HepG2 (cell line): ENCODE data around the gene ALDH3A2. TPM values are rescaled to one million over a fixed set of nuclear protein-coding genes. Genes with fewer than 3 reads are reported as not detected.
A peak's percentile ranks its signal among the peaks of the same experiment; 100 is the strongest.

Source experiments
- BORCS8-MEF2B ChIP-seq: sonication (generic); formaldehyde crosslinking; IDR thresholded peaks from 2 replicates; pipeline ENCODE4 v1.8.0; 2022; ENCODE audit warnings: mild to moderate bottlenecking, missing genetic modification reagents
- CCDC6 ChIP-seq: sonication (generic); formaldehyde crosslinking; IDR thresholded peaks from 2 replicates; pipeline ENCODE4 v1.8.1; 2022; ENCODE audit warnings: mild to moderate bottlenecking, missing genetic modification reagents, moderate library complexity
- DR1 ChIP-seq: sonication (generic); formaldehyde crosslinking; IDR thresholded peaks from 2 replicates; pipeline ENCODE4 v1.8.0; 2021; ENCODE audit warnings: mild to moderate bottlenecking, missing genetic modification reagents, inconsistent platforms
- FLYWCH1 ChIP-seq: sonication (generic); formaldehyde crosslinking; IDR thresholded peaks from 2 replicates; pipeline ENCODE4 v1.8.1; 2023; ENCODE audit warnings: mild to moderate bottlenecking, missing genetic modification reagents
- GATAD1 ChIP-seq: IDR thresholded peaks from 2 replicates; pipeline ENCODE4 v1.6.1; 2016; ENCODE audit warnings: missing genetic modification reagents, missing compliant biosample characterization
- GPN1 ChIP-seq: sonication (generic); formaldehyde crosslinking; IDR thresholded peaks from 2 replicates; pipeline ENCODE4 v1.5.1; 2020; ENCODE audit warnings: missing genetic modification reagents, borderline replicate concordance
- HOXA9 ChIP-seq: sonication (generic); formaldehyde crosslinking; IDR thresholded peaks from 2 replicates; pipeline ENCODE4 v1.8.1; 2022; ENCODE audit warnings: missing genetic modification reagents, mild to moderate bottlenecking, moderate library complexity, borderline replicate concordance
- PHF5A ChIP-seq: IDR thresholded peaks from one replicate; pipeline ENCODE4 v1.6.1; 2018; ENCODE audit warnings: low read depth, missing genetic modification reagents; ENCODE audit not compliant: unreplicated experiment
- POGZ ChIP-seq: sonication (generic); formaldehyde crosslinking; IDR thresholded peaks from 2 replicates; pipeline ENCODE4 v1.4.0; 2020; ENCODE audit warnings: mild to moderate bottlenecking, missing genetic modification reagents
- SNAI1 ChIP-seq: sonication (generic); formaldehyde crosslinking; IDR thresholded peaks from 2 replicates; pipeline ENCODE4 v1.5.0; 2020; ENCODE audit warnings: mild to moderate bottlenecking, missing genetic modification reagents, borderline replicate concordance
- TAF1 ChIP-seq: sonication (generic); formaldehyde crosslinking; IDR thresholded peaks from 2 replicates; pipeline ENCODE4 v1.4.0; 2020; ENCODE audit warnings: missing genetic modification reagents
- XRCC5 ChIP-seq: fragments of 200-400 bp; formaldehyde crosslinking; optimal IDR thresholded peaks from 2 replicates; pipeline ENCODE3; 2017; ENCODE audit warnings: mild to moderate bottlenecking, low read length
- ZBTB38 ChIP-seq: sonication (generic); formaldehyde crosslinking; IDR thresholded peaks from 2 replicates; pipeline ENCODE4 v1.5.1; 2020; ENCODE audit warnings: mild to moderate bottlenecking, missing genetic modification reagents
- ZNF230 ChIP-seq: sonication (generic); formaldehyde crosslinking; IDR thresholded peaks from 2 replicates; pipeline ENCODE4 v1.4.0; 2020; ENCODE audit warnings: mild to moderate bottlenecking, missing genetic modification reagents
- ZNF34 ChIP-seq: sonication (generic); formaldehyde crosslinking; IDR thresholded peaks from 2 replicates; pipeline ENCODE4 v1.4.0; 2020; ENCODE audit warnings: mild to moderate bottlenecking, missing genetic modification reagents, borderline replicate concordance
- ZNF383 ChIP-seq: sonication (generic); formaldehyde crosslinking; IDR thresholded peaks from 2 replicates; pipeline ENCODE4 v1.4.0; 2020; ENCODE audit warnings: missing genetic modification reagents, mild to moderate bottlenecking, borderline replicate concordance
- ZNF430 ChIP-seq: sonication (generic); formaldehyde crosslinking; IDR thresholded peaks from 2 replicates; pipeline ENCODE4 v1.9.0; 2021; ENCODE audit warnings: mild to moderate bottlenecking, missing genetic modification reagents
- ZNF44 ChIP-seq: sonication (generic); formaldehyde crosslinking; IDR thresholded peaks from 2 replicates; pipeline ENCODE4 v1.5.1; 2020; ENCODE audit warnings: mild to moderate bottlenecking, missing genetic modification reagents
- ZNF441 ChIP-seq: sonication (generic); formaldehyde crosslinking; IDR thresholded peaks from 2 replicates; pipeline ENCODE4 v1.7.0; 2021; ENCODE audit warnings: missing genetic modification reagents, borderline replicate concordance
- ZNF615 ChIP-seq: sonication (generic); formaldehyde crosslinking; IDR thresholded peaks from 2 replicates; pipeline ENCODE4 v1.5.0; 2020; ENCODE audit warnings: mild to moderate bottlenecking, missing genetic modification reagents, borderline replicate concordance
- ZNF747 ChIP-seq: sonication (generic); formaldehyde crosslinking; IDR thresholded peaks from 2 replicates; pipeline ENCODE4 v1.8.1; 2023; ENCODE audit warnings: missing genetic modification reagents, mild to moderate bottlenecking, borderline replicate concordance
- ZSCAN25 ChIP-seq: sonication (generic); formaldehyde crosslinking; IDR thresholded peaks from 2 replicates; pipeline ENCODE4 v1.8.0; 2022; ENCODE audit warnings: mild to moderate bottlenecking, missing genetic modification reagents
- polyA plus RNA-seq, 8 experiments: library from polyadenylated mRNA; depleted of rRNA in 3 of 8; stranded (reverse) in 7 of 8; unstranded in 1 of 8; fragments of >200 nt; fragmentation: Illumina TruSeq in 4 of 8; extraction: Trizol in 4 of 8; gene quantifications; 2 replicates each; pipeline versions ENCODE4 v1.2.1 to v1.2.3, GENCODE V29; 2011 to 2016; ENCODE audit warnings: low read depth in 4 of 8, missing spikeins in 1 of 8, mixed read lengths in 1 of 8; ENCODE audit not compliant: insufficient read depth in 1 of 8
- total RNA-seq, 5 experiments: library from RNA; depleted of rRNA; stranded (reverse); fragments of >200 nt; fragmentation: Illumina TruSeq; extraction: Trizol; gene quantifications; 2 replicates each; pipeline ENCODE4 v1.2.3, GENCODE V29; 2016; ENCODE audit warnings: low read depth in 1 of 5
- TF ChIP-seq, protein P1 (sequence below): sonication (generic); formaldehyde crosslinking; IDR thresholded peaks from 2 replicates; pipeline ENCODE4 v1.5.0; 2020; ENCODE audit warnings: missing genetic modification reagents
- TF ChIP-seq, protein P2 (sequence below): sonication (generic); formaldehyde crosslinking; conservative IDR thresholded peaks from 2 replicates; pipeline ENCODE4 v1.4.0; 2020; ENCODE audit warnings: missing genetic modification reagents
- TF ChIP-seq, protein P3 (sequence below): sonication (generic); formaldehyde crosslinking; IDR thresholded peaks from 2 replicates; pipeline ENCODE4 v1.4.0; 2020; ENCODE audit warnings: missing genetic modification reagents, borderline replicate concordance

Gene ALDH3A2
- total and polyA plus RNA-seq, 2 of the 13 experiments (the other 11 are each of a cell fraction or from before 2014, with no cell fraction given): 80.8 to 180 TPM

DNA sequence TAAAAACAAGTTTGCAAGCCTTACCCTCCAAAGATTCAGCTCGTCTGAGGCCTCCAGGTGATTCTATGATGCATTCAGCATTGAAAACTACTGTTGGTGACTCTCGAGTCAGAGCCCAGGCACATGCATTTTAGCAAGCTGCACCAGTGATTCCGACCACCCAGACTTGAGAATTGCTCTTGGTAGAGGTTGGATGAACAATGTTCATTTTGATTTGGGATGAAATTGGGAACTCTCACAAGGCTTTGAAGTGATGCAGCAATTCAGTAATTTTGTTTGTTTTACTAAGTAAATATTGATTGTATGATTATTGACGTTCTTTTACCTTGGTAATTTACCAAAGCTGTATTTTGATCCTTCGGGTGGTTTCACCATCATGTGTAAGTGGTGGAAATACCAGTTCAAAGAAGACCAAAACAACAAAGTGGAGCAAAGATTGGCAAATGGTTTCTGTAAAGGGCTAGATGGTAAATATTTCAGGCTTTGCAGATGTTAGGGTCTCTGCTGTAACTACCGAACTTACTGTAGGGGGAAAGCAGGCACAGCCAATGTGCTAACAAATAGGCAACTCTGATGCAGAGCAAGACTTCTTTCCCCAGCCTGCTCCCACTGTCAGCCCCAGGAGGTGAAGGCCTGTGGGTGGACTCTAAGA lies 11.8 kb downstream of the ALDH3A2 start (continued):
- TF ChIP-seq ZNF615 (CRISPR knock-in tag) (no peak), ZNF747 (peak; percentile 48; the same call in 1 of the 2 replicates), ZNF441 (CRISPR knock-in tag) (no peak), PHF5A (CRISPR knock-in tag) (no peak), ZSCAN25 (CRISPR knock-in tag) (no peak; the same call in 1 of the 2 replicates), TAF1 (CRISPR knock-in tag) (no peak), ZNF44 (CRISPR knock-in tag) (no peak), XRCC5 (no peak), ZNF34 (CRISPR knock-in tag) (no peak), ZNF230 (no peak), POGZ (CRISPR knock-in tag) (no peak; the same call in 1 of the 2 replicates), SNAI1 (CRISPR knock-in tag) (0 out of 2 replicates have a peak, but pooled peaks have one; percentile 9), HOXA9 (CRISPR knock-in tag) (no peak; the same call in 1 of the 2 replicates), FLYWCH1 (no peak), ZNF383 (no peak), ZBTB38 (CRISPR knock-in tag) (no peak), DR1 (CRISPR knock-in tag) (no peak), ZNF430 (CRISPR knock-in tag) (no peak), GPN1 (no peak), BORCS8-MEF2B (CRISPR knock-in tag) (no peak), CCDC6 (CRISPR knock-in tag) (no peak; the same call in 1 of the 2 replicates), GATAD1 (CRISPR knock-in tag) (no peak)
- TF ChIP-seq, protein P1, sequence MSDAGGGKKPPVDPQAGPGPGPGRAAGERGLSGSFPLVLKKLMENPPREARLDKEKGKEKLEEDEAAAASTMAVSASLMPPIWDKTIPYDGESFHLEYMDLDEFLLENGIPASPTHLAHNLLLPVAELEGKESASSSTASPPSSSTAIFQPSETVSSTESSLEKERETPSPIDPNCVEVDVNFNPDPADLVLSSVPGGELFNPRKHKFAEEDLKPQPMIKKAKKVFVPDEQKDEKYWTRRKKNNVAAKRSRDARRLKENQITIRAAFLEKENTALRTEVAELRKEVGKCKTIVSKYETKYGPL (CRISPR knock-in tag): no peak
- TF ChIP-seq, protein P2, sequence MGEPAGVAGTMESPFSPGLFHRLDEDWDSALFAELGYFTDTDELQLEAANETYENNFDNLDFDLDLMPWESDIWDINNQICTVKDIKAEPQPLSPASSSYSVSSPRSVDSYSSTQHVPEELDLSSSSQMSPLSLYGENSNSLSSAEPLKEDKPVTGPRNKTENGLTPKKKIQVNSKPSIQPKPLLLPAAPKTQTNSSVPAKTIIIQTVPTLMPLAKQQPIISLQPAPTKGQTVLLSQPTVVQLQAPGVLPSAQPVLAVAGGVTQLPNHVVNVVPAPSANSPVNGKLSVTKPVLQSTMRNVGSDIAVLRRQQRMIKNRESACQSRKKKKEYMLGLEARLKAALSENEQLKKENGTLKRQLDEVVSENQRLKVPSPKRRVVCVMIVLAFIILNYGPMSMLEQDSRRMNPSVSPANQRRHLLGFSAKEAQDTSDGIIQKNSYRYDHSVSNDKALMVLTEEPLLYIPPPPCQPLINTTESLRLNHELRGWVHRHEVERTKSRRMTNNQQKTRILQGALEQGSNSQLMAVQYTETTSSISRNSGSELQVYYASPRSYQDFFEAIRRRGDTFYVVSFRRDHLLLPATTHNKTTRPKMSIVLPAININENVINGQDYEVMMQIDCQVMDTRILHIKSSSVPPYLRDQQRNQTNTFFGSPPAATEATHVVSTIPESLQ (CRISPR knock-in tag): no peak
- TF ChIP-seq, protein P3, sequence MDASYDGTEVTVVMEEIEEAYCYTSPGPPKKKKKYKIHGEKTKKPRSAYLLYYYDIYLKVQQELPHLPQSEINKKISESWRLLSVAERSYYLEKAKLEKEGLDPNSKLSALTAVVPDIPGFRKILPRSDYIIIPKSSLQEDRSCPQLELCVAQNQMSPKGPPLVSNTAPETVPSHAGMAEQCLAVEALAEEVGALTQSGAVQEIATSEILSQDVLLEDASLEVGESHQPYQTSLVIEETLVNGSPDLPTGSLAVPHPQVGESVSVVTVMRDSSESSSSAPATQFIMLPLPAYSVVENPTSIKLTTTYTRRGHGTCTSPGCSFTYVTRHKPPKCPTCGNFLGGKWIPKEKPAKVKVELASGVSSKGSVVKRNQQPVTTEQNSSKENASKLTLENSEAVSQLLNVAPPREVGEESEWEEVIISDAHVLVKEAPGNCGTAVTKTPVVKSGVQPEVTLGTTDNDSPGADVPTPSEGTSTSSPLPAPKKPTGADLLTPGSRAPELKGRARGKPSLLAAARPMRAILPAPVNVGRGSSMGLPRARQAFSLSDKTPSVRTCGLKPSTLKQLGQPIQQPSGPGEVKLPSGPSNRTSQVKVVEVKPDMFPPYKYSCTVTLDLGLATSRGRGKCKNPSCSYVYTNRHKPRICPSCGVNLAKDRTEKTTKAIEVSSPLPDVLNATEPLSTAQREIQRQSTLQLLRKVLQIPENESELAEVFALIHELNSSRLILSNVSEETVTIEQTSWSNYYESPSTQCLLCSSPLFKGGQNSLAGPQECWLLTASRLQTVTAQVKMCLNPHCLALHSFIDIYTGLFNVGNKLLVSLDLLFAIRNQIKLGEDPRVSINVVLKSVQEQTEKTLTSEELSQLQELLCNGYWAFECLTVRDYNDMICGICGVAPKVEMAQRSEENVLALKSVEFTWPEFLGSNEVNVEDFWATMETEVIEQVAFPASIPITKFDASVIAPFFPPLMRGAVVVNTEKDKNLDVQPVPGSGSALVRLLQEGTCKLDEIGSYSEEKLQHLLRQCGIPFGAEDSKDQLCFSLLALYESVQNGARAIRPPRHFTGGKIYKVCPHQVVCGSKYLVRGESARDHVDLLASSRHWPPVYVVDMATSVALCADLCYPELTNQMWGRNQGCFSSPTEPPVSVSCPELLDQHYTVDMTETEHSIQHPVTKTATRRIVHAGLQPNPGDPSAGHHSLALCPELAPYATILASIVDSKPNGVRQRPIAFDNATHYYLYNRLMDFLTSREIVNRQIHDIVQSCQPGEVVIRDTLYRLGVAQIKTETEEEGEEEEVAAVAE (CRISPR knock-in tag): no peak; the same call in 1 of the 2 replicates
